Activated T-cell treated with anti-CD3 and anti-CD28 coated beads for 1 hour (primary cell): Measurements from ENCODE around the gene LPCAT3.

Experiments
- DNase-seq: peaks from one replicate; pipeline ENCODE4 v3.0.0-alpha.2; 2020; ENCODE audit warnings: low read depth

LPCAT3 gene

GRCh38 chr12:6937481-6938352 is 80.6 kb downstream of the LPCAT3 start:
- peak; percentile 82 for DNase-seq

GRCh38 chr12:6936636-6937480 is 81.4 kb downstream of the LPCAT3 start:
- no peak for DNase-seq

DNA sequence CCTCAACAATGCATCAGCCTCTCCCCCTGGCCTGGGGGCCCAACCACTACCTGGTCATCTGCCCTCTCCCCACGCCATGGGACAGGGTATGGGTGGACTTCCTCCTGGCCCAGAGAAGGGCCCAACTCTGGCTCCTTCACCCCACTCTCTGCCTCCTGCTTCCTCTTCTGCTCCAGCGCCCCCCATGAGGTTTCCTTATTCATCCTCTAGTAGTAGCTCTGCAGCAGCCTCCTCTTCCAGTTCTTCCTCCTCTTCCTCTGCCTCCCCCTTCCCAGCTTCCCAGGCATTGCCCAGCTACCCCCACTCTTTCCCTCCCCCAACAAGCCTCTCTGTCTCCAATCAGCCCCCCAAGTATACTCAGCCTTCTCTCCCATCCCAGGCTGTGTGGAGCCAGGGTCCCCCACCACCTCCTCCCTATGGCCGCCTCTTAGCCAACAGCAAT is 82.1 kb downstream of the LPCAT3 start:
- no peak for DNase-seq

- no peak for DNase-seq
These were observed 82.7 kb downstream of the LPCAT3 start for GRCh38 chr12:6935371-6936193.

- no peak for DNase-seq
These were observed 84.2 kb downstream of the LPCAT3 start for GRCh38 chr12:6934110-6934509.

GRCh38 chr12:6932766-6933165 is 85.5 kb downstream of the LPCAT3 start:
- no peak for DNase-seq

GRCh38 chr12:6929466-6930452 is 88.5 kb downstream of the LPCAT3 start:
- DNase-seq, result no peak

DNA sequence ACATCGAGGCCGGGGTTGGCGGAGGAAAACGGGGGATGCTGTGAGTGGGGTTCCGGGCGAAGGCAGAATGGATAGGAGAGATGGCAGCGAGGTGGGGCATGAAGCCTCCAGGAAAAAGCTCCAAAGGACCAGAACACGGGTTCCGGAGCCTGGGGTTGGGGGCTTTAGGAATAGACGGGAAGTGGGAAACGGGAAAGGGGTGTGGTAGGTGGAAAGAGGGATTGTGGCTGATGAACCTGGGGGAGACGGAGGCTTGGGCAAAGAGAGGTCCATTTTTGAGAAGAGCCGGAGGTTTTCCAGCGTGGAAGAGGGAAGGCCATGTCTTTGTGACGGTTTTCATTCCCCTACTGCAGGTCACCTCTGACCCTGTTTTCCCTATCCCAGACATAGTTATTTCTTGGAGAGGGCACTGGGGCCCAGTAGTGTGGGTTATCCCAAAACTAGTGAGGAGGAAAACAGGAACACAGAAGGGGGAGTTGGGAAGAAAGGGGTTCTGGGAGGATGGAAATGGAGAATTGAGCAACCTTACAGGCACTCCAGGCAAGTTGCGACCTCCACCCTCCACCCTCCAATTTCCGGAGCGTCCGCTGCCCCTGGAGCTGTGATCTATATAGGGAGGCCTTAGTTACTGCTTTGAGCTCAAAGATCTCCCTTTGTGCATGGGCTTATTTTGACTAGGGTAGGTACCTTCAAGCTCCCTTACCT is 89.4 kb downstream of the LPCAT3 start:
- no peak for DNase-seq

DNA sequence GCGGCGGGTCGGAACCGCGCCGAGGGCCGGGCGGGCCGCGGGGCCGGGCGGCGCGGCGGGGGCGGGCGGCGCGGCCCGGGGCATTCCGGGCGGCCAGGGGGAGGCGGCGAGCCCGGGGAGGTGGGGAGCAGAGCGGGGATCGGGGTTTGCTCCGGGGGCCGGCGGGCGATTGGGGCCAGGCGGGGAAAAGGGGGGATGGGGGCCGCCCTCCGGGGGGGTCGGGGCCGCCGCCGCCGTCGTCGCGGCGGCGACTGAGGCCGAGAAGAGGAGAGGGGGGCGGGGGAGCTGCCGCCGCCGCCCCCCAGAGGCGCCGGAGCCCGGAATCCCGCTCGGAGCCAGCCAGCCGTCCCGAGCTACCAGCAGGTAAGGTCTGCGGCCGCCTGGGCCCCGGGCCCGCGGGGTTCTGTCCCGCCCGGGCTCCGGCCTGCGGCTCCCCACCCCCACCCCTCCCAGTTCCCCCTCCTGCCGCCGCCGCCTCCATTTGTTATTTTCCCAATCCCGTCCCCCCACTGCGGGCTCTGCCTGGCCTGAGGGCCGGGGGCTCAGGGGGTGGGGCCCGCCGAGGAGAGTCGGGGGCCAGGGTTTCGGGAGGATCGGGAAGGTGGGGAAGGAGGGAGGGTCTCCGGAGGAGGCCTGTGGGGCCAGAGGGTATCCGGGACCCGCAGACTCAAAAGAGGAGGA is 90.1 kb downstream of the LPCAT3 start:
- DNase-seq, result no peak

GRCh38 chr12:6927379-6928021 is 90.8 kb downstream of the LPCAT3 start, which contains the start of gene ATN1:
TSS of gene ATN1 (plus strand) at chr12:6927959. CDS start at chr12:6934002, 6,043 bp downstream.
- no peak for DNase-seq
